Activated CD4-positive, alpha-beta T cell treated with anti-CD3 and anti-CD28 coated beads for 24 hours (primary cell): ENCODE results near the gene RUNX1.

ENCODE experiments used
- DNase-seq, 2 donors: peaks; one replicate each; pipeline ENCODE4 v3.0.0-alpha.2; 2020; ENCODE audit warnings: low read depth in 2 of 2

Gene RUNX1

DNA sequence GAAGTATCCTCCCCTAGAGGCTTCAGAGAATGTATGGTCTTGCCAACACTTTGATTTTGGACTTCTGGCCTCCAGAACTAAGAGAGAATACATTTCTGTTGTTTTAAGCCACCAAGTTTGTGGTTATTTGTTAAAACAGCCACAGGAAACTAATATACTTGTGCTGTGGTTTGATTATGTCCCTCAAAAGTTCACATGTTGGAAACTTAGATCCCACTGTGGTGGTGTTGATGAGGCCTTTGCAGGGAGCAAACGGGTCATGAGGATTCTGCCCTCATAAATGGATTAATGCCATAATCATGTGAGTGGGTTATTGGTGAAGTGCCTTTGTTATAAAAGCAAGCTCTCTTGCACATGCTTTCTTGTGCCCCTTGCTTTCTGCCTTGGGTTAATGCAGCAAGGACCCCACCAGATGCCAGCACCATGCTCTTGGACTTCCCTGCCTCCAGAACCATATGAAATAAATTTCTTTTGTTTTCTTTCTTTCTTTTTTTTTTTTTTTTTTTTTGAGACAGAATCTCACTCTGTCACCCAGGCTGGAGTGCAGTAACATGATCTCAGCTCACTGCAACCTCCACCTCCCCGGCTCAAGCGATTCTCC, 223.1 kb downstream of the RUNX1 start:
- no peak for DNase-seq

DNA sequence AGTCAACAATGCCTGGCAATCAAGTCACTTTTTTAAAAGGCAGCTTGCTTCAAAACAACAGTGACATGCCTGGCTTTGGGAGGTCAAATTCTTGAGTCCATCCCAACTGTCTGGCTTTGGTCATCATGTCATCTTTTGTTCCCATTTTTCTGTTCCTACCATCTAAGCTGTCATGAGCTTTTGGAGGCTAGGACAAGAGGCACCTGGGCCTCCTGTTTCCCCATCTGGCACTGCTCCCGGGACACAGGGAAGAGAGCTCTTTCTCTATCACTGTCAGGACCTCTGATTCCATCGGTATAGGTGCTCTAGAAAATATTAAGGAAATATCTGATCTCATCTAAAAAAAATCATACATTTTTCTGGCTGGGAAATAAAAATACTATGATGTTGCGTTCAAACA, 224.0 kb downstream of the RUNX1 start:
- no peak for DNase-seq

DNA sequence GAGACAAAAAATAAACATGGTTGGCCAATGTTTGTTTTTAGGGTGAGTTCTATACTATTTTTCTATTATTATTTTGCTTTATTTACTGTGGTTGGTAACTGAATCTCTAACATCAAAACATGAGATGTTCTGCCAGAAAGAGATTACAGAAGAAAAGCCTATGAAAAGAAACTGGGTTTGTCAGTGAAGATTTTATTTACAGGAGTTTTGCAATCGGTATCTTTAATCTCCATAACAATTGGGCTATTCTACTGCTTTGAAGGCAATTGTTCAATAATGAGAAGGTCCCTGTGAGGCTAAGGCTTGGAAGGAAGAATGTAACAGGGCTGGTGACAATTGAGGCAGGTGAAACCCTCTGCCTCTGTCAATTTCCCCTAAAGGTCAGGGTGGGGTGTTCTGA, 224.8 kb downstream of the RUNX1 start:
- DNase-seq = no peak

DNA sequence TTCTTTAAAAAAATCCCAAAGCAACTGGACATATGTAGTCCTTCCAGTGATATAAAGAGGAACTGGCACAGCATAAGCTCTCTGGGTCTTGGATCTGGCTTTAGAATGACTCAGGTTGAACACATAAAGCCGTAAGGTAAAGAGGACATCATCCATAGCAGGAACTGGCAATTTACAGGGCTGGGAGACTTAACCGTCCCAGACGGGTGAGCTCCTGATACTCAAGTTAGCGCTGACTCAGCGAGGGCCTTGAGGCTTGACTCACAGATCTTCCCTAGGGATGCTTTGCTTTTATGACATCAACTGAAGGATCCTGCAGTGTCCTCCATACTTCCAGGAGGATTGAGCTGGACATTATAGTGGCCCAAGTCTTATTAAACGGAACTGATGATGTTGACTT, 226.2 kb downstream of the RUNX1 start:
- DNase-seq = no peak

DNA sequence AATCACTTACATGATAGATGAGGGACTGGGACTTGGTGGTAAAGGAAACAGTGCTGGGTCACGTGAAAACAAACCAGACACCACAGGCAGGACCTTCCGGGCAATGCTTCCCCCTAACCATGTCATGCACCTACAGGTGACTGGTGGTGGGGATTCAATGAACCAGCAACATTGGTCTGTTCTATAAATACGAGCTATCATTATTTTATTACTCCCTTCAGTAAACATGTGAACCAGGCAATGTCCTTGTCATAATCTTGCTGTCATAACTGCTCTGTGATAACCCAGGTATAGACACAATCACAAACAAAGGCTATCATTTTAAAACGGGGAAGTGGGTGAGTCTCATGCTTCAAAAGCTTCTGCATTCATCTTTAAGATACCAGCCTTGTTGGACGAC, 226.9 kb downstream of the RUNX1 start:
- DNase-seq = no peak

DNA sequence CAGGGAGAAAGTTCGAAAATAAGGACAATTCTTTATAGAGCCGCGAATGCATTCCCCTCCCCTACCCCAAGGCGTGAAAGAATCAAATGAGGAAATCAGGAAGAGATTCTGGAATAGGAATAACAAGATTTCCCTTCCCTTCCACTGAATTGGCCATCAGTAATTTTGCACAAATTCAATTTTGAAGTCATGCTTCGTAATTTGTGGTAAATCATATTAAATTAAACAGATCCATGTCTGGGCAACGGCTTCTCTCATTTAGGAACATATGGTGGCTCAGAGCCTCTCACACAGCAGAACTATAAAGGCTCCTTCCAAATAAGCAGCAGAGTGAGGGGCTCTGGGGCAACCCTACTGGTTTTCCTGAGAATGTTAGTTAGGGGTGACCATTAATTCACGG, 227.4 kb downstream of the RUNX1 start:
- no peak for DNase-seq

DNA sequence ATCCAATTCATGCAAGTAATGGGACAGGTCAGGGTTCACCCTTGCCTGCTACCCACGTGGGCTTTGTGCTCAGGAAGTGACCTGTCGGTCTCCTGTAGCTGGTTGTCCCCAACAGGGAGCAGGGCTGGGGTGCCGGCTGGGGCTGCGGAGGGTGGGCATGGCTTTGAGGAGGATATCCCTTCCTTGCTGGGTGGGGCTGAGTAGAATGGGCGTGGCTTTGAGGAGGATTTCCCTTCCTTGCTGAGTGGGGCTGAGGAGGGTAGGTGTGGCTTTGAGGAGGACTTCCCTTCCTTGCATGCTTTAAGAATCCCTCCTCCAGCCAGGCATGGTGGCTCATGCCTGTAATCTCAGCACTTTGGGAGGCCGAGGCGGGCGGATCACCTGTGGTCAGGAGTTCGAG, 229.1 kb downstream of the RUNX1 start:
- no peak for DNase-seq

DNA sequence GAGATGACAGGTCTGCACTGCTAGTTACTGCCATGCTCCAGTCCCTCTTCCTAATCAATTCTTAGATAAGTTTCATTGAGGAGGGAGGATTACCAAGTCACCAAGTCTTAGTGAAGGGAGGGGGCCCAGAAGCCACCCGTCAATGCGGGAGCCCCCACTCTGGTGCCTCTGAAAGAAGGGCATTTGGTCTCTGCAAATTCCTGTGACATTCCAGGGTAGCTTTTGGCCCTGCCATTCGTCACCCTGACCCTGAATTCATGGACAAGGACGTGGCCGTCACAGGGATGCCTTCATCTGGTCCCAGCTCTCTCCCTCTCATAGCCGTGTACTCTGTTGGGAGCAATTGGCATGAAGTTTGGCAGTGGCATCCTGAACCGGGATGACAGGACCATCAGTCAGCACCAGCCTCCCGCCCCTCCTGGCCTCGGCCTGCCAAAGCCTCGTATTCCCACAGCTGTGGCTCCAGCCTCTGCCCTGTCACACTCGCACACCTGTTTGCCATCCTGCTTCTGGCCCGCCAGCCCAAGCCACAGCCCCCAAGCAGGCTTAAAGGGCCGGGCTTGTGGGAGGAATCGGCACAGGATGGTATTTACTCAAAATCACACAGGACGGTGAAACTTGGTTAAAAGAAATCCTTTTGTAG, 229.6 kb downstream of the RUNX1 start:
- no peak for DNase-seq

DNA sequence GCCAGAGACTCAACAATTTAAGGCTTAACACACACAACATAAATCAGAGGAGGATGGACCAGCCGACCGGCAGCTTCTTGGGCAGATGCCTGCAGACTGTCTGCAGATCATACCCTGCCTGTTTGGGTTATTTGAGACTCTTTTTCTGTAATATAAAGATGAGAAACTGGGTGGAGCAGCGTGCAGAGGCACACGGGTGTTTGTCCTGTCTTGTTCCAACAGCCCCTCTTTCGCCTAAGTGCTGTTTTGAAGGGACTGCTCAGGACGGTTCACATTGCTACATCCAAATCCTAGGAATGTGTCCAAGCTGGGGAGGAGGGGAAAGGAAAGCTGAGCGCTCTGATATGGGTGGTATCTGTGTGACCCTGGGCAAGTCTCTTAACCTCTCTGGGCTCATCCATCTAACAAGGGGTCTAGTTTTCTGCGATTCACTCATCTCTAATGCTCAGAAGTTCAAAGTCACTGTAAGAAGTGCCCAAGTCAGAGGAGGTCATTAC, 230.4 kb downstream of the RUNX1 start:
- no peak for DNase-seq

DNA sequence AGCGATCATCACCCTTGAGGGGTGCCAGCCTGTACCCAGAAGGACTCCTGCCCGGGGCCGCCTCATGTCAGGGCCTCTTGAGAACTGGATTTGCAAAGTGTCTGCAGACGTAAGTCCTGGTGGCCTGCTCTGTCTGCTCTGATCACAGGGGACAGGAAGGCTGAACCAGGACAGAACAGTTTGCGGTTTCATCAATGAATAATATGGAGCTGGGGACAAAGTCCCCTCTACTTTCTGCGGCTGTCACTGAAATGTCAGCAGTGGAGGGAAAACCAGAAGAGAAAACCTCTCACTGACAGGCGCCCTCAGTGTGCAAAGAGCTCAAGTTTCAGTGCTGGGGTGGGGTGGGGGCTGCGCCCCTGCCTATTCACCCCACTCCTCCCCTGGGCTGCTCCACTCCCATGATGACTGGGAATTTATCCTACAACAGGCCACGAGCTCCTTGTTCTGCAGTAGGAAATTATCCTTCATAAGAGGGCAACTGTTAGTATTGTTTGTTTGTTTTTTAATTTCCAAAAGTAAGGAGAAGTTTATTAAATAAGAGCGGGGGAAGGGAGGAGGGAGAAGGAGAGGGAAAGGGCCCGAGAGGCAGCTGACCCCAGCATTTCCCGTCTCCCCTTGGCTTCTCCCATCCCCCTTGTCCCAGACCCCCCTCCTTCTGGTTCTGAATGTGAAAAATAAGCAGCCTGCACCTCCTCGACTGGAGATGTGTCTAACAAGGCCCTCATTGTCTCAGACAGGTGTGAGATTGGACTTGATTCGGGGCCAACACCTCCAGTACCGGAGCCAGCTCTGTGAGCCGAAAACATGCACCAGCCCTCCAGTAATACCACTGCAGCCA, 231.1 kb downstream of the RUNX1 start:
- no peak for DNase-seq

DNA sequence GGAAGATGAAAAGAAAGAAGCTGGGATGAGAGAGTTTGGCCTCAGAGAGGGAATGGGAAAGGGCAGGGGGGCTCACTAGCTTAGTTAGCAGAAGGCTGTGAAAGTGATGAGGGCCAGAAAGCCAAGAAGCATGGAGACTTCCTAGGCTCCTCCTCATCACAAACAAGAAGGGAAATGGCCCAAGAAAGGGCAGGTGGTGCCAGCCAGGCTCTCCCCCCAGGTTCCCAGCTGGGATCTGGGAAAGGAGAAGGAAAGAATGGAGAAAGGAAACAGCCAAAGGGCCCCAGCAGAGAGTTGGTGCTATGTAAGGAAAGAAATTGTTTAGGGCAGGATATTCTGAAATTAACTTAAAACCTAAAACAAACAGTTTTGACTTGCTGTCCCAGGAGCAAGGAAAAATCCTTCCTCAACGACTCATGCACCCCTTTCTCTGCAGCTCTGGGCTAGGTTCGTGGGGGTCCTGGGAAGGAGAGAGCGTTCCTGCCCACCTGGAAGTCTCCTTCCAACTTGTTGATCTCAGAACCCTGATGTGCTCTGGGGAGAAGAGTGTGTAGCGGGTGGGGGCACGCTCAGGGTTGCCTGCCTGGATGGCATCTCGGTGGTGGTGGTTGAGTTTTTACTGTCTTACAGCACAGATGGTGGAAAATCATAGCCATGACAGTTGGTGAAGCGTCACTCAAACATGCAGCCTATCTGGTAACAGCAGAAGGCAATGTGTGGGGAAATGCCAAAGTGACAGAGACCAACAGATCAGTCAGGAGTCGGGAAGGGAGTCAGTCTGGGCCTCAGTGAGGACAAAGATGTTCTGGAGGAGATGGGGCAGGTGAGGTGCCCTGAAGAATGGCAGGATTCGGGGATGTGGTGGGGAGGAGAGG, 233.0 kb downstream of the RUNX1 start:
- no peak for DNase-seq

DNA sequence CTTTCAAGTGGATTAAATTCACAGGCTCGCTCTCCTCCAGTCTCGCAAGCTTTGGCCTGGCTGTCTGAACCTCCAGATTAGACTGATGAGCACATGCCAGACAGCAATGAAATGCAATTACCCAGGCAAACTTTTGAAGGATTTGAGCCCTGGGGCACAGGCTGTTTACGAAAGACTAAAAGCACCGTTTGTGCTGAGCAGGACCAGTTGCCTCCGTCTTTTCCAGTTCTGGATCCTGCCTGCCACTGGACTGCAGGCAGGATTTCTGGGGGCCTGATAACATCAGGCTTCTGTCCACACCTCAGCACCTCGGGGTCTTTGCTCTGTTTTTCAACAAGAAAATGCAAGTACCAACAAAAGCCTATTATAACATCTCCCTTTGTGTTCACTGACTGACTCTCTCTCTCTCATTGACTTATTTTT, 234.6 kb downstream of the RUNX1 start:
- no peak for DNase-seq

DNA sequence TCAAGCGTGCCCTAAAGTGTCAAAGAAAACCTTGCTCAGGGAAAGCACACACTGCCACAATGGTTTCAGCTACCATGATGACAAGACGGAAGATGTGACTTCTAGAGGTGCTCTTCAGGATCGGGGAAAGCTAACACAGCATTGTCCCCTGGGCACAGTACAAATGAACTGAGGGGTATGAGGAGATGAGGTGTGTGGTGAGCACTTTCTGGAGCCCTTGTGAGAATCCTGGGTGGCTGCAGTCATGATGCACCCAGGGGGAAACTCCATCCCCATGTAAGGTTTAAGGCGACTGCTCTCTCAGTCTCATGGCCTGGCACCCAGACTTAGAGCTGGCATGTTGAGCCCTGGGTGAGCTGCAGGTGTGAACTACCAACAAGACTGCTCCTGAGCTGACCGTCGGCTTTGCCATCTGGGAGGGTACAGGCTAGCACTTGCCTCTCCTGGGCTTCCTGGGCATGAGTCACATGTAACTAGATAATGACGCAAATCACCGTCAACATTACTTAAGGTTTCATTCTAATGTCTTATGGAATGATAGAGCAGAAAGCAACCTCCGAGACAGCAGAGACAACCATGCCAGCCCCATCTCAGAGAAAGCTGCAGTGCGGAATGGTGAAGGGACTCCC, 235.7 kb downstream of the RUNX1 start:
- DNase-seq = no peak

DNA sequence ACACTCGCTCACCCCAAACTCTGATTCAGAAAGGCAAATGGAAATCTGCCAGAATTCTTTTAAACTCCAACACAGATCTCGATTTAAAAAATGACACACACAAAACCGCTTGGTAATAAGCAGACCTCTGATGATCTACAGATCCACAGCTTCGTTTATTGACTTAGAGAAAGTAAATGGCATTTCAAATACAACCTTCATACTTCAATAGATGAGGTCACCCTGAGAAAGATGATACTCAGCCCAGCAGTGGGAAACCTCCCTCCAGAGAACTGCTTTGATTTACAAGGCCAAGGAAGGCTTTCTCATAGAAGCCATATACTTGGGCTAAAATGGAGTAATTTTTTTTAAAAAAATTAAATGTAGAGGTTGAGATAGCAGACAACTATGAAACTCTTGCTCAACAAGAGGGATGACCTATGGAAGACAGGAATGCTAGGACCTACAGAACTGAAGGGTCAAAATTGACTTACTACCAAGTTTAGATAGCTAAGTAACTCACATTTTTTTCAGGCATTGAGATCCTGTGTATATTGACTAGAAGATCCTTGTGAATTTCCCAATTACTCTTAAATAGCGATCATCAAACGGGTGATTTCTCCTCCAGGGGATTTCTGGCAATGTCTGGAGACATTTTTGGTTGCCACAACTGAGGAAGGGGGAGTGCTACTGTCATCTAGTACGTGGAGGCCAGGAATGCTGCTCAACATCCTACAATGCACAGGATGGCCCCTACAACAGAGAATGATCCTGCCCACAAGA, 236.4 kb downstream of the RUNX1 start:
- DNase-seq = no peak

DNA sequence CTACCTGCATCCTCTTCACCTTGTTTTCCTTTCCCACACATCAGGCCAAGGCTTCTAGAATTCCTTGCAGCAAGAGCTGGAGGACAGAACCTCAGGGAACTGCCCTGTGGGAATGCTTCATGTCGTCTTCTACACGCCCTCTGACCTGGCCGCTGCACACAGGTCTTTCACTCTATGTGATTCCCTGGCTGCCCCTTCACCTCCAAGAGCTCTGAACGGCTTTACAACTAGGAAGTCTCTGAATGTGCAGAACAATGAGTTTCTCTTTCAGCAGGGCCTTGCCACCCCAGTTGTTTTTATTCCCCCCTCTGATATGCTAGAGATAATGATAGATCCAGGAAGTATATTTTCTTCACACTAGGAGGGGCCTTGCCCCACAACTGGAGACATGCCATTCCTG, 237.7 kb downstream of the RUNX1 start:
- DNase-seq = no peak

DNA sequence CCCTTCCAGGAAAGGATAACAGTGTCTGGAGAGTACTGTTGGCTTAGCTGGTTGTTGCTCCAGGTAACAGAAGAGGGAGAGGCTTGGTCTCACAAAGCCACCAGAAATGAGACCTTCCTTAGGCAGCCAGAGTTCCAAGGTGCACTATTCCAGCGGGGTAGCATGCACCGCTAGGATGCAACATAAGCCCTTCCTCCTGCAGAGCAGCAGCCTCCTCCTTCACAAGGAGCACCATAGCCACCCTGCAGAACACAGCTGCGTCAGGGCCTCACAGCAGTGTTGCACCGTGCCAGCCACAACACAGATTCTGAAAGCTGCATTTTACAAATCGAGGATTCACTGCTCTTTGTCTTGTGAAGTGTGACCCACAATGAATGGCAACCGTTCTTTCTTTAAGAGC, 238.3 kb downstream of the RUNX1 start:
- no peak for DNase-seq

DNA sequence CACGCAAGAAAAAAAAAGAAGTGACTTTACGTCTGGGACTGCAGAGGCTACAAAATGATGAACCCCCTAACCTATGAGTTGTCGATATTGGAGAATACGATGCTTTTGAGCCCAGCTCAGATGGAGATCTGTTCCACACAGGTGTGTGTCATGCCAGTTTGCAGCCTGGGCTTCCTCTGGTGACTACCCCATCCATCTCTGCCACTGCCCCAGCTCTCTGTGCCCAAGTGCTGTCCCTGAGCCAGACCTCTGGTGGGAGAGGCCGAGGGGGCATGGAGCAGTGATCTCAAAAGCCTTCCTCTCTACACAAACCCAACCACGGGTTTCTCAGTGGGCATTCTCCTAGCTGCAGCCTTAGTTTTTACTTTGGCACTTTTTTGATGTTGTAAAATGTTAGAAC, 239.3 kb downstream of the RUNX1 start:
- DNase-seq = no peak

DNA sequence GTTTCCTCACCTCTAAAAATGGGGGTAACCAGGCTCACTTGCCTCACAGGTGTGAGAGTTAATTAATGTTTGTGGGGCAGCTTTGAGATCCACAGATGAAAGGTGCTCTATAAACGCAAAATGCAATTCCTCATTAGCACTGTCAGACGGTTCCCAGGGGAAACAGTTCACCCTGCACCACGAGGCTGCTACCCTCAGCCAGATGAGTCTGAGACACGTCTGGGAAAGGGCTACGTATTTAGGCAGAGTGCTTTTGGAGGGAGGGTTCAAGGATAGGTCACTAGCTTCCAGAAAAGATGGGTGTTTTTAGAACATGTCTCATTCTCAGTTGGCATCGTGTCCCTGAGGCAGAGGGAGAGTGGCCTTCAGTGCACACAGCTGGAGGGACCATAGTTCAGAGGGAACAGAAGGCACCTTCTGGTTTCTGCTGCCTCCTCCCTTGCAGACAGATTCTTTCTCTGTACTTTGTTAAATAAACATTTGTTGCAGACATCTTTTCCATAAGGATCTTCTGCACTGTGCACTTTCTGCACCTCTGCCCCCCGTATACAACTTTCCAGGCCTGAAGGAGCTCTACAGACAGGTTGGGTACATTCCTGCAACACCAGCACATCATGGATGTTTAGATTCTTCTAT, 240.4 kb downstream of the RUNX1 start:
- DNase-seq = no peak

DNA sequence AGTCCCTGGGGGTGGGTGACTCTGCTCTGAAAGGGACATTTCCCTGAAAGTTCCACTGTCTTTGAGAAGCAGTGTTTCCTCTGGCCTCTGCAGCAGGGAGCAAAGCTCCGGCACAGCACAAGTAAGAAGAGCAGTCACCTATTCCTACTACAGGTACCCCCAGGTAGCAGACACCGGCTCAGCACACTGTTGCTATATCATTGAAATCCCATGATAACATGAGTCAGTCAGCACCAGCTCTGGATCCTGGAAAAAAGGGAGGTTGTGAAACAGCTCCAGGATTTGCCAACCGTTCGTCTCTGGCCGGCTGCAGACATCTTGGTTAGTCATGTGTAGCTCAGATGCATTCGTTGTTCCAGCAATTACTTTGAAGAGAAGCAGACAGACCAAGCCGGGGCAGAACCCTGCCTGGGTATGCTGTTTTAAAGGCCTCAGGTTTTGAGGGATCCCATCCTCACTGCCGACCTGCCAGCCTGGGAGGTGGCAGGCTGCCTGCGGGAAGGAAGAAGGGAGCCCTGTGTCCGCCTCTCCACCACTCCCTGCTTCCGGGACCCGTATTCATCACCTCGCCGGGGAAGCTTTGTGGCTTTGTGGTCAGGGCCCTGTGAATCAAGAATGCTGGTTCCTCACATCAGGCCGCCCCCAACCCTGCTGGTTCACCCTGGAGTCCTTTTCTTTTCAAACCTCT, 241.1 kb downstream of the RUNX1 start:
- DNase-seq = peak; percentile 31 to 59
